Muscle layer of duodenum (tissue), 2 donors: ENCODE data around the gene WASF2.
"Not testable (repeated sequence)": the region's sequence is repeated elsewhere in the genome, so short reads cannot be mapped to it uniquely, and the experiment has no call there.

Experiments
- H3K27ac ChIP-seq: one replicate; pipeline ENCODE4 v1.7.0; 2013; ENCODE audit warnings: mild to moderate bottlenecking, low read length
- H3K27me3 ChIP-seq: one replicate; pipeline ENCODE4 v1.7.0; 2013; ENCODE audit warnings: low read depth, mild to moderate bottlenecking, control low read depth, low read length
- H3K36me3 ChIP-seq, 2 donors: one replicate each; pipeline ENCODE4 v1.7.0; 2013; ENCODE audit warnings: low read length in 2 of 2, control low read depth in 1 of 2, mild to moderate bottlenecking in 1 of 2; ENCODE audit not compliant: insufficient read depth in 2 of 2, control insufficient read depth in 1 of 2
- H3K4me1 ChIP-seq, 2 donors: one replicate each; pipeline ENCODE4 v1.7.0; 2013; ENCODE audit warnings: low read length in 2 of 2, mild to moderate bottlenecking in 2 of 2, control low read depth in 1 of 2, moderate library complexity in 1 of 2; ENCODE audit not compliant: insufficient read depth in 2 of 2, control insufficient read depth in 1 of 2
- H3K4me3 ChIP-seq, 2 donors: one replicate each; pipeline ENCODE4 v1.7.0; 2013; ENCODE audit warnings: low read length in 2 of 2, low read depth in 1 of 2, mild to moderate bottlenecking in 1 of 2
- H3K9me3 ChIP-seq, 2 donors: one replicate each; pipeline ENCODE4 v1.7.0; 2013; ENCODE audit warnings: low read length in 2 of 2, control low read depth in 1 of 2, mild to moderate bottlenecking in 1 of 2; ENCODE audit not compliant: control insufficient read depth in 1 of 2
- donor health status: healthy.

Gene WASF2

DNA sequence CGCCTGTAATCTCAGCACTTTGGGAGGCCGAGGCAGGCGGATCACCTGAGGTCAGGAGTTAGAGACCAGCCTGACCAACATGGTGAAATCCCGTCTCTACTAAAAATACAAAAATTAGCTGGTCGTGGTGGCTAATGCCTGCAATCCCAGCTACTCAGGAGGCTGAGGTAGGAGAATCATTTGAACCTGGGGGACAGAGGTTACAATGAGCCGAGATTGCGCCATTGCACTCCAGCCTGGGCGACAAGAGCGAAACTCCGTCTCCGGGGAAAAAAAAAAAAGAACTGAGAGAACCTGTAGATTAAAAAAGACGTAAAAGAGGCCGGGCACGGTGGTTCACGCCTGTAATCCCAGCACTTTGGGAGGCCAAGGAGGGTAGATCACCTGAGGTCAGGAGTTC, 21.6 kb downstream of the WASF2 start:
- peaks cover 0 to 28% of the 10 kb centered on the region in 2 donors for H3K4me1 ChIP-seq
- H3K27ac ChIP-seq, H3K9me3 ChIP-seq, H3K27me3 ChIP-seq, H3K4me3 ChIP-seq, H3K36me3 ChIP-seq: not testable (repeated sequence)

DNA sequence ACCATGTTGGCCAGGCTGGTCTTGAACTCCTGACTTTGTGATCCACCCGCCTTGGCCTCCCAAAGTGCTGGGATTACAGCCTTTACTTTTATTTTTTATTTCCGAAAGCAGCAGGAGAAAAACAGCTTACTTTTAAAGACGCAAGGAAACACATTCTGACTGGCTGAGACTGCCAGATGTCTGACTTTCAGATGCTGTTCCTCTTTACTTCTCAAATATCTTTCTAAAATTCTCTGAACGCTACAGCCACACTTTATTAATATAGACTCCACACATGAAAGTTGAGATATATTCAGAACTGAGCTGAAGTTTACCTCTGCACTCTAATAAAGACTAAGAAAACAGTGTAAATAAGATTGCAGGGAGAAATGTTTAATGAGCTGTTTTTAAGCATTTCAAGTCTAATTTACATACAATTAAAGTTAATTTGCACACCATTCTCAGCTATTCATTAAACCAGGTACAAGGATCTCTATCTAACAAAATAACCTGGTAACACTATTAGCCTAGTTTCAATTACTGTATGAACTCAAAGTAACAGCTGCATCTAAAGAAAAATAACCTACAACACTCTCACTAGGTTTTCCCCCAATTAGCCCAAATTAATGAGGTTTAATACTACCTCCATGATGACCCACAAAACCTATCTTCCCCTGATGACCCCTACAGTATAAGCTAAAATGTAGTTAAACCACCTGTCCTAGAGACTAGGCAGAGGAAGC, 24.9 kb downstream of the WASF2 start:
- Histone ChIP-seq H3K9me3 (no peaks in the 10 kb centered on the region), H3K4me3 (no peak overlapping the region), H3K36me3 (peaks cover 0 to 3% of the 10 kb centered on the region in 2 donors), H3K27me3 (no peaks in the 10 kb centered on the region), H3K4me1 (peaks cover 0 to 19% of the 10 kb centered on the region in 2 donors), H3K27ac (no peak overlapping the region)

DNA sequence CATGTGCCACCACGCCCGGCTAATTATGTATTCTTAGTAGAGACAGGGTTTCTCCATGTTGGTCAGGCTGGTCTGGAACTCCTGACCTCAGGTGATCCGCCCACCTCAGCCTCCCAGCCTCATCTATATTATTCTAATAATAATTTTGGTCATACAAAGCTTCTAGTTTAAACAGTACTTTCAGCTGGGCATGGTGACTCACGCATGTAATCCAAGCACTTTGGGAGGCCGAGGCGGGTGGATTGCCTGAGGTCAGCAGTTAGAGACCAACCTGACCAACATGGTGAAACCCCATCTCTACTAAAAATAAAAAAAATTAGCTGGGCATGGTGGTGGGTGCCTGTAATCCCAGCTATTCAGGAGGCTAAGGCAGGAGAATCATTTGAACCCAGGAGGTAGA, 26.1 kb downstream of the WASF2 start:
- H3K4me1 ChIP-seq: peaks cover 0 to 29% of the 10 kb centered on the region in 2 donors
- not testable (repeated sequence) for H3K36me3 ChIP-seq, H3K4me3 ChIP-seq, H3K27ac ChIP-seq, H3K9me3 ChIP-seq, H3K27me3 ChIP-seq

DNA sequence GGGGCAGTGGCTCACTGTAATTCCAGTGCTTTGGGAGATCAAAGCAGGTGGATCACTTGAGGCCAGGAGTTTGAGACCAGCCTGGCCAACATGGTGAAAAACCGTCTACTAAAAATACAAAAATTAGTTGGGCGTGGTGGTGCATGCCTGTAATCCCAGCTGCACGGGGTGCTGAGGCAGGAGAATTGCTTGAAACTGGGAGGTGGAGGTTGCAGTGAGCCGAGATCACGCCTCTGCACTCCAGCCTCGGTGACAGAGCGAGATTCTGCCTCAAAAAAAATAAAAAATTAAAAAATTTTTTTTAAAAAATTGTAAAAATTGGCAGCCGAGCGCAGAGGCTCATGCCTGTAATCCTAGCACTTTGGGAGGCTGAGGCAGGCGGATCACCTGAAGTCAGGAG, 31.4 kb downstream of the WASF2 start:
- not testable (repeated sequence) for H3K9me3 ChIP-seq, H3K4me3 ChIP-seq, H3K27ac ChIP-seq, H3K36me3 ChIP-seq, H3K27me3 ChIP-seq
- H3K4me1 ChIP-seq: peaks cover 7 to 24% of the 10 kb centered on the region in 2 donors

DNA sequence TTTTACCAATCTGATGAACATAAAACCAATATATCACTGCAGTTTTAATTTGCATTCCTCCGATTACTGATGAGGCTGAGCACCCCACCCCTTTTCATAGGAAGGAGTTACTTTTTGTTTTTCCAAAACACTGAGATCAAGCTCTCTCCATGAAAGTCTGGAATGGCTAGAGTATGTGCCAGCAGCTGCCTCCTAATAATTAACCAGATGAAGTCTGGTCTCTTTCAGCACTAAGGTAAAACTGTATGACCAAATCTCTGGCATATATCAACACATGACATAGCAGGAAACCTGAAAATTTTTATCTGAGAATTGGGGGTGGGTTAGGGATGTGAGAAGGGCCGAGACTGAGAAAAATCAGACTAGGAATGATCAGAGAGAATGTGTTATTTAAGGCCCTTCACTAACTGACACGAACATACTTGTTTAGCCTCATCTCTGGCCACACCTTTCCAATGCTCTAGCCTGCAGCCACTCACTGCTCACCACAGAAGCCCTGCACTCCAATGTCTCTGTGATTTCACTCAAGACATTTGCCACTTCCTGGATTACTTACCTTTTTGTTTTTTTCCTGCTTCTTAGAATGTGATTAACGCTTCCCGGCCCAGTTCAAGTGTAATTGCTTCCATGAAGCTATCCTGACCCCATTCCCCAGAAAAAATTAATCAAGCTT, 34.7 kb downstream of the WASF2 start:
- Histone ChIP-seq H3K4me1 (peaks cover 7 to 32% of the 10 kb centered on the region in 2 donors), H3K4me3 (no peak overlapping the region), H3K36me3 (no peaks in the 10 kb centered on the region), H3K27me3 (no peaks in the 10 kb centered on the region), H3K9me3 (no peaks in the 10 kb centered on the region), H3K27ac (peak overlapping the region; percentile 3)

DNA sequence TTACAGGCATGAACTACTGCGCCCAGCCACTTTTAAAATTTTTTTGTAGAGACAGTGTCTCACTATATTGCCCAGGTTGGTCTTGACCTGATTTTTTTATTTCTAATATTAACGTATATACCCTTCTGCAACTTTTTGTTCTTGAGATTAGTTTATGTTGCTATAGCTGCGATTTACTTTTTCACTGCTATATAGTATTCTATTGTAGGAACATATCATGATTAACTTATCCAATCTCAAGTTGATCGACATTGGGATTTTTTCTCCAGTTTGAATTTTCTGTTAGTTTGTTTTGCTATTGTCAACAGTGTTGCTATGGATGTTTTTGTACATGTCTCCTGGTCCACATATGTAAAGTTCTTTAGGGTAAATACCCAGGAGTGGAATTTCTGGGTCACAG, 35.4 kb downstream of the WASF2 start:
- Histone ChIP-seq H3K27me3 (no peaks in the 10 kb centered on the region), H3K9me3 (no peaks in the 10 kb centered on the region), H3K36me3 (no peaks in the 10 kb centered on the region), H3K4me1 (peaks cover 7 to 28% of the 10 kb centered on the region in 2 donors), H3K27ac (no peak overlapping the region), H3K4me3 (no peak overlapping the region)

DNA sequence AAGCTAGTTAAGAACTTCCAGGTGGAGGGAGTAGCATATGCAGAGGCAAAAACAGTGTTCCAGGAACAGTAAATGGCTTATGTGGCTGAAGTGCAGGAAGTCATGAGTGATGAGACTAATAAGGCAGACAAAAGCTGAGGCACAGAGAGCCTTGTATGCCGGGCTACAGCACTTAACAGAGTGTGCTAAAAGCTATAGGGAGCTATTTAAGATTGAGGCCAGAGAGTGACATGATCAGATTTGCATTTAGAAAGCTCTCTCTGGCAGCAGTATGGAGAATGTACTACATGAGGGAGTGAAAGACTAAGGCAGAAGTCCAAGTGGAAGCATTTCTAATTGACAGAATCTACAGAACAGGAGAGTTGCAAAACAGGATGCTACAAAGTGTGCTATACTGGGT, 38.6 kb downstream of the WASF2 start:
- no peaks in the 10 kb centered on the region for H3K27me3 ChIP-seq
- peaks cover 0 to 4% of the 10 kb centered on the region in 2 donors for H3K36me3 ChIP-seq
- H3K4me1 ChIP-seq: peaks cover 7 to 37% of the 10 kb centered on the region in 2 donors
- no peak overlapping the region for H3K4me3 ChIP-seq
- no peak overlapping the region for H3K27ac ChIP-seq
- no peaks in the 10 kb centered on the region for H3K9me3 ChIP-seq

DNA sequence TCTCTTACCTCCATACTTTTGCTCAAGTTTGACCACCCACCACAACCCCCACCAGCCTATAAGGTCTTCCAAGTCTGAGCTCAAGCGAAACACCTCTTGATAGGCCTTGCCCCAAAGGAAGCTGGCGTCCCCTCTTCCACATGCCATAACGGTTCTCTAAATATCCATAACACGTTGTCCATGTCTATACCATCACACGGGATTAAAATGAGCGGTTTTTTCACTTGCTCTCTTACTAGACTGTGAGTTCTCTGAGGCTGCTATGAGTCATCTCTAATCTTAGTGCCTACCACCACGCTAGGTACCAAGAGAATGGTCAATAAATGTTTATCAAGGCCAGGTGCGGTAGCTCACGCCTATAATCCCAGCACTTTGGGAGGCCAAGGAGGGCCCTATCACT, 41.0 kb downstream of the WASF2 start:
- Histone ChIP-seq H3K27me3 (no peaks in the 10 kb centered on the region), H3K4me3 (no peak overlapping the region), H3K9me3 (no peaks in the 10 kb centered on the region), H3K4me1 (peaks cover 0 to 43% of the 10 kb centered on the region in 2 donors), H3K36me3 (peaks cover 0 to 4% of the 10 kb centered on the region in 2 donors), H3K27ac (no peak overlapping the region)

DNA sequence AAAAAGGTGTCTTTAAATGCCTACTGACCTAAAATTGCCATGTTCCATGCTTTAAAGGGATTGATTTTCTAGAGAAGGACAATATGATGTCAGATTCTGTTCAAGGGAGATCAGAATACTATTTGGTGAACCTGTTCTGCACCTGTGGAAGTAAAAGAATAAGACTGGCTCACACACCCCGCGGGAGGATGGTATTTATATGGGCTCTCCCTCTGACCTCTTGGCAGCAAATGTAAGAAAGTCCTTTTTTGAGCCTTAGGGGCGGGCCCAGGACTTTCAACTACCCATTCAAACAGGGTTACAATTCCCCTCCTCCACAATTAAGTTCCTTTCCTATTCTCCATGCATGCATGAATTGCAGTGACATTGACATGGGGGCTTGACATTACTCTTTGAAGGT, 42.1 kb downstream of the WASF2 start:
- Histone ChIP-seq H3K9me3 (no peaks in the 10 kb centered on the region), H3K27me3 (no peaks in the 10 kb centered on the region), H3K4me1 (peaks cover 0 to 46% of the 10 kb centered on the region in 2 donors), H3K27ac (no peak overlapping the region), H3K36me3 (peaks cover 0 to 4% of the 10 kb centered on the region in 2 donors), H3K4me3 (no peak overlapping the region)

DNA sequence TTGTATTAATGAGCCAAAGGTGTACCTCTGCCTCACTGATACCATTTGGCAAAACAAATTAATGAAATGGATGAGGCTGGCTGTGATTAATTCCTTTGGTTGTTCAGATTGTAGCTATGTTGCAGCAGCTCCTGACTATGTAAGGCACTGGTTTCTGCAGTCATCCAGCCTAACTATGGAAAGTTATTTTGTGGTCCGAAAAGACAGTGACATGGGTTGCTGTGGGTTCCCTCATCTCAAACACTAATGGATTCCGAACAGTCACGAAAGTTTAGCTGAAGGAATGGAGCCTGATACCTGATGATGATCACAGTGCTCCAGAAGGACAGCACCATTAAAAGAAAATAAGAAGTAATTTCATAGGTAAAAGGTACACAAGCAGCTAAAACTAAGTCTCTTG, 42.6 kb downstream of the WASF2 start:
- Histone ChIP-seq H3K4me3 (no peak overlapping the region), H3K27me3 (no peaks in the 10 kb centered on the region), H3K4me1 (peaks cover 0 to 46% of the 10 kb centered on the region in 2 donors), H3K36me3 (peaks cover 0 to 4% of the 10 kb centered on the region in 2 donors), H3K27ac (no peak overlapping the region), H3K9me3 (no peaks in the 10 kb centered on the region)

DNA sequence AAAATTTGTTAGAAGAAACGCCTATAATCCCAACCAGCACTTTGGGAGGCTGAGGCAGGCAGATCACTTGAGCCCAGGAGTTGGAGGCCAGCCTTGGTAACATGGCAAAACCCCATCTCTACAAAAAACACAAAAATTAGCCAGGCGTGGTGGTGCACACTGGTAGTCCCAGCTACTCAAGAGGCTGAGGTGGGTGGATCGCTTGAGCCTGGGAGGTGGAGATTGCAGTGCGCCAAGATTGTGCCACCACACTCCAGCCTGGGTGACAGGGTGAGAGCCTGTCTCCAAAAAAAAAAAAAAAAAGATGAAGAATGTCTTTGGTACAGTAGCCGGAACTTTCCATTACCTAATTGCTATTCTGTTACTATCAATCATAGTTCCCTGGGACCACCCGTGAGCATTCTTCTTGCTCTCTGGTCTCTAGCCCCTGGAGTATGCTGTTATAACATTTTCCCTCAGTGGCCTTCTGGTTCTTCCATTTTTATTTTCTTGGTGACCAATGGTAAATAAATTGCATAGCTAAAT, 43.4 kb downstream of the WASF2 start:
- peaks cover 0 to 44% of the 10 kb centered on the region in 2 donors for H3K4me1 ChIP-seq

More for the DNA sequence above, 43.4 kb downstream of the WASF2 start:
- Histone ChIP-seq H3K27me3 (no peaks in the 10 kb centered on the region), H3K27ac (no peak overlapping the region), H3K9me3 (no peaks in the 10 kb centered on the region), H3K36me3 (peaks cover 0 to 4% of the 10 kb centered on the region in 2 donors), H3K4me3 (no peak overlapping the region)
